Vagina (tissue), 2 donors: ENCODE results near the gene LAMTOR5. TPM values are rescaled to one million over a fixed set of nuclear protein-coding genes. Genes with fewer than 3 reads are reported as not detected.
"Not testable (repeated sequence)": the region's sequence is repeated elsewhere in the genome, so short reads cannot be mapped to it uniquely, and the experiment has no call there.

ENCODE experiments used
- DNase-seq, 2 donors: peaks; one replicate each; pipeline ENCODE4 v3.0.0-alpha.2; 2017; ENCODE audit errors: extremely low spot score in 2 of 2
- H3K27ac ChIP-seq: fragments of 200-600 bp; sonication (generic); one replicate; pipeline ENCODE4 v1.5.1; 2019
- H3K27me3 ChIP-seq: fragments of 200-600 bp; sonication (generic); one replicate; pipeline ENCODE4 v1.5.1; 2019
- H3K36me3 ChIP-seq, 2 donors: fragments of 200-600 bp; sonication (generic); one replicate each; pipeline ENCODE4 v1.5.1; 2017 to 2019
- H3K4me1 ChIP-seq: fragments of 200-600 bp; sonication (generic); one replicate; pipeline ENCODE4 v1.5.1; 2019
- H3K4me3 ChIP-seq, 2 donors: fragments of 200-600 bp; sonication (generic); 1 replicate in 1 of 2; 2 replicates in 1 of 2; pipeline ENCODE4 v1.5.1; 2016 to 2019
- H3K9me3 ChIP-seq: fragments of 200-600 bp; sonication (generic); one replicate; pipeline ENCODE4 v1.5.1; 2019
- CTCF ChIP-seq, 3 experiments: fragments of 450-650 bp in 2 of 3; fragments of 200-600 bp in 1 of 3; sonication (generic) in 1 of 3; IDR thresholded peaks; one replicate each; pipeline ENCODE4 v1.5.1; 2017 to 2019; ENCODE audit warnings: antibody characterized with exemption in 3 of 3, mild to moderate bottlenecking in 2 of 3, moderate library complexity in 2 of 3
- POLR2A ChIP-seq, 2 donors: fragments of 450-650 bp; IDR thresholded peaks; one replicate each; pipeline ENCODE4 v1.6.1; 2017; ENCODE audit warnings: antibody characterized with exemption in 2 of 2, mild to moderate bottlenecking in 2 of 2, moderate library complexity in 2 of 2
- POLR2AphosphoS5 ChIP-seq, 2 donors: sonication (generic); formaldehyde crosslinking; IDR thresholded peaks; one replicate each; pipeline ENCODE4 v1.9.0; 2017; ENCODE audit warnings: antibody characterized with exemption in 2 of 2, mild to moderate bottlenecking in 2 of 2, low read depth in 1 of 2; ENCODE audit not compliant: insufficient read depth in 1 of 2
- intact Hi-C: fragments of 100-400 bp; cut with DNase I; formaldehyde crosslinking; loops from one replicate; pipeline ENCODE4 v1.15.1; 2023
- total RNA-seq: library from RNA; depleted of rRNA; stranded (reverse); fragments of >200 nt; gene quantifications from one replicate; pipeline ENCODE4 v1.2.3, GENCODE V29; 2016

LAMTOR5 gene
- total RNA-seq, 1 donor from 2014 or later: 66.5 TPM

- DNase-seq: no peak
- Histone ChIP-seq H3K4me3 (no peak overlapping the region), H3K27ac (no peak overlapping the region), H3K36me3 (peaks cover 0 to 65% of the 10 kb centered on the region in 2 donors), H3K27me3 (no peaks in the 10 kb centered on the region), H3K4me1 (peaks cover 29% of the 10 kb centered on the region), H3K9me3 (no peaks in the 10 kb centered on the region)
- intact Hi-C loops: no loop called here
- TF ChIP-seq CTCF (IDR thresholded peaks at IDR 0.05) (no peak), POLR2AphosphoS5 (IDR thresholded peaks at IDR 0.05; ENCODE audit: insufficient read depth in 1 of 2, low read depth in 1 of 2) (no peak), POLR2A (IDR thresholded peaks at IDR 0.05) (no peak)
Measured at GRCh38 chr1:110404401-110404800, 3.1 kb downstream of the LAMTOR5 start.

DNA sequence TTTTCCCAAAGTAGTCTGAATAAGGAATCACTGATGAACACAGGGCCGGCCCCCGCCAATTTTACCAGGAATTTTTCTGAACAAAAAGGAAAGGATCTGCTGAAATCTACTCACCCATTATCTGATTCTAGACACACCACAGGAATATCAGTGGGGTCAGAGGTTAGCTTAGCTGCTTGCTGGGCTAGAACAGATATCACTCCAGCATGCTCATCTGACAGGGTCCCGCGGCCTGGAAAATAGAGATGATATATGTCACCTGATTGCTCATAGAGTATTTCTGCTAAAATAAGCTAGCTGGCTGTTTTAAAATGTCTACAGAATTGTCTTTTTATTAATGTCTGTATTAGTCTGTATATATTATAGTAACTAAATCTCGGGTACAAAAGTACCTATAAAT is 3.7 kb downstream of the LAMTOR5 start:
- H3K9me3 ChIP-seq: no peaks in the 10 kb centered on the region
- TF ChIP-seq CTCF (IDR thresholded peaks at IDR 0.05): no peak
- DNase-seq: no peak
- no peak overlapping the region for H3K4me3 ChIP-seq
- intact Hi-C loops: no loop called here
- peaks cover 29% of the 10 kb centered on the region for H3K4me1 ChIP-seq
- no peaks in the 10 kb centered on the region for H3K27me3 ChIP-seq
- H3K36me3 ChIP-seq: peaks cover 0 to 69% of the 10 kb centered on the region in 2 donors
- H3K27ac ChIP-seq: no peak overlapping the region

GRCh38 chr1:110396259-110396958 is 11.1 kb downstream of the LAMTOR5 start:
- H3K27ac ChIP-seq, H3K27me3 ChIP-seq, H3K4me3 ChIP-seq, DNase-seq, H3K4me1 ChIP-seq, intact Hi-C loops, H3K9me3 ChIP-seq: not testable (repeated sequence)
- H3K36me3 ChIP-seq: peaks cover 0 to 37% of the 10 kb centered on the region in 2 donors

GRCh38 chr1:110394493-110394820 is 13.0 kb downstream of the LAMTOR5 start:
- Histone ChIP-seq H3K4me1 (no peaks in the 10 kb centered on the region), H3K9me3 (no peaks in the 10 kb centered on the region), H3K27me3 (no peaks in the 10 kb centered on the region), H3K27ac (no peak overlapping the region), H3K36me3 (peaks cover 0 to 17% of the 10 kb centered on the region in 2 donors), H3K4me3 (no peak overlapping the region)
- intact Hi-C loops: no loop called here
- DNase-seq: no peak
- no peak for TF ChIP-seq POLR2AphosphoS5 (IDR thresholded peaks at IDR 0.05; ENCODE audit: insufficient read depth in 1 of 2, low read depth in 1 of 2)

DNA sequence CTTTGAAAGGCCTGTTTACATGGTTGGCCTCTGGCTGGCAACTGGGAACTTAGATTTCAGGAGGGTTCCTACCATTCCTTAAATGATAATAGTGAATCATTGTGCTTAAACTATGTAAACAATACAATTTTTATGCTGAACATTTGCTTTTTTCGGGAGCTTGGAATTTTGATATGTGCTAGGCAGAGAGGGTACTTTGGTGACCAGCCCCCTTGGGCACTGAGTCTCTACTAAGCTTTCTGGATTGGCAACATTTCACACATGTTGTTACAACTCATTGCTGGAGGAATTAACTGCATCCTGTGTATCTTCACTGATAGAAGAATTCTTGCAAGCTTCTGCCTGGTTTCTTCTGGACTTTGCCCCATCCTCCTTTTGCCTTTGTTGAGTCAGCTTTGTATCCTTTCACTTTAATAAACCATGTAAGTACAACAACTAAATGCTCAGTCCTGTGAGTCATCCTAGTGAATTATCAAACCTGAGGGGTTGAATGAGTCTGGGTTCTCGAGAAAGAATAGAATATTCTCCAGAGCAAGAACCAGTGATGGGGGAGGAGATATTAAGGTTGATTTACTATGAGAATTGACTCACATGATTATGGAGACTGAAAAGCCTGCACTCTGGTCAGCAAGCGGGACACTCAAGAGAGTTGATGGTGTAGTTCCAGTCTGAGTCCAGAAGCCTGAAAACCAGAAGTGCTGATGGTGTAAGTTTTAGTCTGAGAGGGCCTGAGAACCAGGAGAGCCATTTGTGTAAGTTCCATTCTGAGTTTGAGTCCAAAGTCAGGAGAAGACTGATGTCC is 13.6 kb downstream of the LAMTOR5 start:
- H3K27me3 ChIP-seq: no peaks in the 10 kb centered on the region
- peaks cover 1% of the 10 kb centered on the region for H3K4me1 ChIP-seq
- no peaks in the 10 kb centered on the region for H3K9me3 ChIP-seq
- TF ChIP-seq POLR2A (IDR thresholded peaks at IDR 0.05) (no peak), CTCF (IDR thresholded peaks at IDR 0.05) (no peak), POLR2AphosphoS5 (IDR thresholded peaks at IDR 0.05; ENCODE audit: insufficient read depth in 1 of 2, low read depth in 1 of 2) (no peak)
- H3K4me3 ChIP-seq: no peak overlapping the region
- H3K27ac ChIP-seq: no peak overlapping the region
- intact Hi-C loops: no loop called here
- H3K36me3 ChIP-seq: peaks cover 0 to 14% of the 10 kb centered on the region in 2 donors
- DNase-seq: no peak

DNA sequence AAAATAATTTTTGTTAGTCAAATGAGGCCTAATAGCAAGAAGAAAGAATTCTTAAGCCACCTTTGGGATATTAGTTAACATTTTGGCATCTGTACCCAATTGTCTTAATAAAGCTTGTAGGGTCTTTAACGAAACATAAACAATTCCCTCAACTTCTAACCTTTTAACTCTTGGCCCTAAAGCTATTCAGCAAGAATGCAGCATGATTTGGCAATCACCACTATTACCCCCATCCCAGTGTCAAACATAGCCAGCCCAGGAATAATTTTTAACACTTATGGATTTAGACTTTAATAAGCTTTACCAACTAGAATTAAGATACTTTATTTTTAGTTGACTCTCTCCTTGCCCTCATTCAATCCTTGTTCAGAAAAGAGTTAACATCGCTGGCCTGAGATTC is 14.2 kb downstream of the LAMTOR5 start:
- Histone ChIP-seq H3K4me3 (no peak overlapping the region), H3K36me3 (peaks cover 0 to 9% of the 10 kb centered on the region in 2 donors), H3K4me1 (peaks cover 5% of the 10 kb centered on the region), H3K27me3 (no peaks in the 10 kb centered on the region), H3K27ac (no peak overlapping the region), H3K9me3 (no peaks in the 10 kb centered on the region)
- TF ChIP-seq POLR2AphosphoS5 (IDR thresholded peaks at IDR 0.05; ENCODE audit: insufficient read depth in 1 of 2, low read depth in 1 of 2) (no peak), POLR2A (IDR thresholded peaks at IDR 0.05) (no peak), CTCF (IDR thresholded peaks at IDR 0.05) (no peak)
- intact Hi-C loops: no loop called here
- no peak for DNase-seq
